Body of pancreas (tissue), 4 donors: Measurements from ENCODE around the gene CDK1. TPM values are rescaled to one million over a fixed set of nuclear protein-coding genes. Genes with fewer than 3 reads are reported as not detected.

Source experiments
- ATAC-seq: fragments of 150-250 bp; one replicate; pipeline ENCODE4 v1.9.1; 2016
- DNase-seq, 4 donors: peaks; one replicate each; pipeline ENCODE4 v3.0.0-alpha.2; 2019
- H3K27ac ChIP-seq, 4 donors: fragments of 200-600 bp; sonication (generic); 1 replicate in 3 of 4; 2 replicates in 1 of 4; pipeline versions ENCODE4 v1.5.1 to v1.6.1; 2016 to 2019; ENCODE audit warnings: mild to moderate bottlenecking in 1 of 4, mixed read lengths in 1 of 4, moderate library complexity in 1 of 4
- H3K27me3 ChIP-seq, 2 donors: fragments of 200-600 bp; sonication (generic); one replicate each; pipeline ENCODE4 v1.6.0; 2016; ENCODE audit warnings: mild to moderate bottlenecking in 1 of 2
- H3K36me3 ChIP-seq, 2 donors: fragments of 200-600 bp; sonication (generic); replicated peaks in 1 of 2; 2 replicates each; pipeline ENCODE4 v1.5.1; 2016; ENCODE audit warnings: low read depth in 2 of 2; ENCODE audit not compliant: insufficient read depth in 1 of 2
- H3K4me1 ChIP-seq: fragments of 200-600 bp; sonication (generic); one replicate; pipeline ENCODE4 v1.6.0; 2016
- H3K4me3 ChIP-seq, 2 donors: fragments of 200-600 bp; sonication (generic); 1 replicate in 1 of 2; 2 replicates in 1 of 2; pipeline ENCODE4 v1.5.1; 2016 to 2019
- H3K9me3 ChIP-seq, 3 donors: fragments of 200-600 bp; sonication (generic); 1 replicate in 2 of 3; 2 replicates in 1 of 3; pipeline ENCODE4 v1.5.1; 2016
- POLR2A ChIP-seq, 3 donors: fragments of 450-650 bp; IDR thresholded peaks; one replicate each; pipeline ENCODE4 v1.6.1; 2016; ENCODE audit warnings: antibody characterized with exemption in 3 of 3, mild to moderate bottlenecking in 2 of 3
- WGBS, 2 donors: methylation state at CpG; one replicate each; pipeline ENCODE4 v1.1.5; 2017; 5-methylcytosine and 5-hydroxymethylcytosine counted together
- intact Hi-C: fragments of 100-400 bp; cut with DNase I; formaldehyde crosslinking; loops from one replicate; pipeline ENCODE4 v1.15.1; 2023
- total RNA-seq, 2 donors: library from RNA; depleted of rRNA; stranded (reverse); fragments of >200 nt; gene quantifications; one replicate each; pipeline ENCODE4 v1.1.0, GENCODE V29; 2016
- TF ChIP-seq, protein P1 (sequence below), 7 experiments: fragments of 450-650 bp in 4 of 7; fragments of 200-600 bp in 3 of 7; sonication (generic) in 3 of 7; IDR thresholded peaks; one replicate each; pipeline ENCODE4 v1.5.1; 2016 to 2019; ENCODE audit warnings: antibody characterized with exemption in 7 of 7

The CDK1 gene
- total RNA-seq, 2 donors from 2014 or later, result 0.66 TPM; not detected in 1

- no peak for ATAC-seq
- WGBS, 2 donors, result 84 to 85% methylated on average over 5 of the region's 5 CpGs
- no peaks in the 10 kb centered on the region for H3K27me3 ChIP-seq
- TF ChIP-seq, protein P1, sequence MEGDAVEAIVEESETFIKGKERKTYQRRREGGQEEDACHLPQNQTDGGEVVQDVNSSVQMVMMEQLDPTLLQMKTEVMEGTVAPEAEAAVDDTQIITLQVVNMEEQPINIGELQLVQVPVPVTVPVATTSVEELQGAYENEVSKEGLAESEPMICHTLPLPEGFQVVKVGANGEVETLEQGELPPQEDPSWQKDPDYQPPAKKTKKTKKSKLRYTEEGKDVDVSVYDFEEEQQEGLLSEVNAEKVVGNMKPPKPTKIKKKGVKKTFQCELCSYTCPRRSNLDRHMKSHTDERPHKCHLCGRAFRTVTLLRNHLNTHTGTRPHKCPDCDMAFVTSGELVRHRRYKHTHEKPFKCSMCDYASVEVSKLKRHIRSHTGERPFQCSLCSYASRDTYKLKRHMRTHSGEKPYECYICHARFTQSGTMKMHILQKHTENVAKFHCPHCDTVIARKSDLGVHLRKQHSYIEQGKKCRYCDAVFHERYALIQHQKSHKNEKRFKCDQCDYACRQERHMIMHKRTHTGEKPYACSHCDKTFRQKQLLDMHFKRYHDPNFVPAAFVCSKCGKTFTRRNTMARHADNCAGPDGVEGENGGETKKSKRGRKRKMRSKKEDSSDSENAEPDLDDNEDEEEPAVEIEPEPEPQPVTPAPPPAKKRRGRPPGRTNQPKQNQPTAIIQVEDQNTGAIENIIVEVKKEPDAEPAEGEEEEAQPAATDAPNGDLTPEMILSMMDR (IDR thresholded peaks at IDR 0.05), result no peak
- no peak for TF ChIP-seq POLR2A (IDR thresholded peaks at IDR 0.05)
- H3K36me3 ChIP-seq, result no peaks in the 10 kb centered on the region
- H3K4me1 ChIP-seq, result no peaks in the 10 kb centered on the region
- DNase-seq, result no peak
- no peak overlapping the region for H3K27ac ChIP-seq
- intact Hi-C loops, result no loop called here
- no peaks in the 10 kb centered on the region for H3K9me3 ChIP-seq
- no peak overlapping the region for H3K4me3 ChIP-seq
Measured at GRCh38 chr10:60803433-60803832, 25.2 kb downstream of the CDK1 start.

- H3K9me3 ChIP-seq, result no peaks in the 10 kb centered on the region
- H3K4me1 ChIP-seq, result no peaks in the 10 kb centered on the region
- no peak overlapping the region for H3K4me3 ChIP-seq
- no peaks in the 10 kb centered on the region for H3K27me3 ChIP-seq
- H3K27ac ChIP-seq, result no peak overlapping the region
- no peak for DNase-seq
- H3K36me3 ChIP-seq, result no peaks in the 10 kb centered on the region
- WGBS, 2 donors, result 88 to 89% methylated on average over 1 of the region's 1 CpG
- TF ChIP-seq POLR2A (IDR thresholded peaks at IDR 0.05), result no peak
- TF ChIP-seq, protein P1 (IDR thresholded peaks at IDR 0.05), result no peak
- no peak for ATAC-seq
- intact Hi-C loops, result no loop called here
Measured at GRCh38 chr10:60803865-60804264, 25.6 kb downstream of the CDK1 start.

GRCh38 chr10:60806921-60807320 is 28.6 kb downstream of the CDK1 start:
- no peaks in the 10 kb centered on the region for H3K9me3 ChIP-seq
- no peak overlapping the region for H3K27ac ChIP-seq
- intact Hi-C loops, result no loop called here

GRCh38 chr10:60807499-60807898 is 29.2 kb downstream of the CDK1 start:
- H3K4me1 ChIP-seq, result no peaks in the 10 kb centered on the region
- WGBS, 2 donors, result 77 to 84% methylated on average over 2 of the region's 2 CpGs
- H3K36me3 ChIP-seq, result no peaks in the 10 kb centered on the region
- intact Hi-C loops, result no loop called here
- ATAC-seq (no peak), DNase-seq (no peak)
- TF ChIP-seq, protein P1 (IDR thresholded peaks at IDR 0.05), result no peak
- TF ChIP-seq POLR2A (IDR thresholded peaks at IDR 0.05), result no peak
- no peak overlapping the region for H3K4me3 ChIP-seq
- H3K27me3 ChIP-seq, result no peaks in the 10 kb centered on the region
- H3K27ac ChIP-seq, result no peak overlapping the region
- no peaks in the 10 kb centered on the region for H3K9me3 ChIP-seq

More at GRCh38 chr10:60806921-60807320, 28.6 kb downstream of the CDK1 start:
- Histone ChIP-seq H3K27me3 (no peaks in the 10 kb centered on the region), H3K4me3 (no peak overlapping the region), H3K4me1 (no peaks in the 10 kb centered on the region), H3K36me3 (no peaks in the 10 kb centered on the region)
- WGBS, 2 donors, result 66 to 86% methylated on average over 4 of the region's 4 CpGs
- TF ChIP-seq POLR2A (IDR thresholded peaks at IDR 0.05), result no peak
- TF ChIP-seq, protein P1 (IDR thresholded peaks at IDR 0.05), result no peak
- ATAC-seq (no peak), DNase-seq (no peak)

DNA sequence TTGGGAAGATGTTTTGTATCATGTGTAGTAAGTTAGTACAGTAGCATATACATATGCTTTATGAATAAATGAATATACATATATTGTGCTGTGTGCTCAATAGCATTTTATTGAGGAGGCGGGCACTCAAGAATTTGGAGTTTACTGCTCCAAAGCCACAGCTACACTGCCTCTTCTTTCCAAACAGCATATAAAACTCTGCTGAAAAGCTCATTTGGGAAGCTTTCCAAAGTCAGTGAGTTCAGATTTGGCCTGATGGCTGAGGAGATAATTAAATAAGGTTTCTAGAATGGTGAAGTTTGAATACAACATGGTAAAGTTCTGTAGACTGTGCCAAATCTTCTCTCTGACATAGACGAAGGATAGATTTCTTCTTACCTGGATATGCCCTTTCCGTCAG is 29.8 kb downstream of the CDK1 start:
- no peak for ATAC-seq
- 71 to 91% methylated on average over 3 of the region's 3 CpGs for WGBS, 2 donors
- no peaks in the 10 kb centered on the region for H3K27me3 ChIP-seq
- no peak overlapping the region for H3K4me3 ChIP-seq
- intact Hi-C loops, result no loop called here
- no peak for DNase-seq
- H3K27ac ChIP-seq, result no peak overlapping the region
- H3K4me1 ChIP-seq, result no peaks in the 10 kb centered on the region
- TF ChIP-seq, protein P1 (IDR thresholded peaks at IDR 0.05), result no peak
- TF ChIP-seq POLR2A (IDR thresholded peaks at IDR 0.05), result no peak
- H3K36me3 ChIP-seq, result no peaks in the 10 kb centered on the region
- H3K9me3 ChIP-seq, result no peaks in the 10 kb centered on the region
